H9 (cell line): ENCODE measurements around the gene ENKD1. TPM values are rescaled to one million over a fixed set of nuclear protein-coding genes. Genes with fewer than 3 reads are reported as not detected.

Source experiments
- DNase-seq: peaks from one replicate; pipeline ENCODE4 v3.0.0-alpha.2; 2017
- H2AFZ ChIP-seq: one replicate; pipeline ENCODE4 v1.6.1; 2013; ENCODE audit warnings: mild to moderate bottlenecking, low read length, control low read depth, moderate library complexity
- H2AK5ac ChIP-seq: 2 replicates; pipeline ENCODE4 v1.6.1; 2013; ENCODE audit warnings: low read length, control low read depth, mixed read lengths; ENCODE audit not compliant: insufficient read length
- H2BK120ac ChIP-seq: one replicate; pipeline ENCODE4 v1.6.1; 2013; ENCODE audit warnings: low read depth, mild to moderate bottlenecking, low read length, control low read depth, inconsistent platforms; ENCODE audit not compliant: poor library complexity, severe bottlenecking
- H2BK12ac ChIP-seq: 2 replicates; pipeline ENCODE4 v1.6.1; 2013; ENCODE audit warnings: low read length, control low read depth, mixed read lengths, low read depth; ENCODE audit not compliant: insufficient read length
- H2BK15ac ChIP-seq: 2 replicates; pipeline ENCODE4 v1.6.1; 2013; ENCODE audit warnings: low read depth, low read length, control low read depth
- H2BK20ac ChIP-seq: one replicate; pipeline ENCODE4 v1.6.1; 2013; ENCODE audit warnings: low read depth, mild to moderate bottlenecking, low read length, control low read depth, inconsistent platforms; ENCODE audit not compliant: poor library complexity, severe bottlenecking
- H2BK5ac ChIP-seq: 2 replicates; pipeline ENCODE4 v1.6.1; 2013; ENCODE audit warnings: low read length, control low read depth, mixed read lengths; ENCODE audit not compliant: insufficient read length
- H3K14ac ChIP-seq: 2 replicates; pipeline ENCODE4 v1.6.1; 2013; ENCODE audit warnings: low read length, control low read depth; ENCODE audit not compliant: insufficient read depth
- H3K18ac ChIP-seq: 2 replicates; pipeline ENCODE4 v1.6.1; 2013; ENCODE audit warnings: low read depth, mild to moderate bottlenecking, mixed read lengths, low read length, control low read depth; ENCODE audit not compliant: insufficient read length
- H3K23ac ChIP-seq: 2 replicates; pipeline ENCODE4 v1.6.1; 2013; ENCODE audit warnings: low read length, control low read depth, mixed read lengths, low read depth; ENCODE audit not compliant: insufficient read length
- H3K23me2 ChIP-seq: 2 replicates; pipeline ENCODE4 v1.6.1; 2013; ENCODE audit warnings: low read depth, mild to moderate bottlenecking, mixed read lengths, low read length, control low read depth; ENCODE audit not compliant: insufficient read length, poor library complexity, severe bottlenecking
- H3K27ac ChIP-seq: 2 replicates; pipeline ENCODE4 v1.5.1; 2013; ENCODE audit warnings: low read length, control low read depth, mixed read lengths, low read depth; ENCODE audit not compliant: insufficient read length
- H3K27me3 ChIP-seq: 2 replicates; pipeline ENCODE4 v1.6.1; 2013; ENCODE audit warnings: low read length, control low read depth, inconsistent platforms; ENCODE audit not compliant: insufficient read depth
- H3K4ac ChIP-seq: 2 replicates; pipeline ENCODE4 v1.6.1; 2013; ENCODE audit warnings: low read depth, mild to moderate bottlenecking, control low read depth, inconsistent platforms, low read length, moderate library complexity
- H3K4me1 ChIP-seq: 2 replicates; pipeline ENCODE4 v1.6.1; 2013; ENCODE audit warnings: low read length, control low read depth, inconsistent platforms; ENCODE audit not compliant: insufficient read depth
- H3K4me2 ChIP-seq: 2 replicates; pipeline ENCODE4 v1.6.1; 2013; ENCODE audit warnings: low read length, control low read depth, mixed read lengths; ENCODE audit not compliant: insufficient read length, insufficient read depth
- H3K56ac ChIP-seq: 2 replicates; pipeline ENCODE4 v1.6.1; 2013; ENCODE audit warnings: low read depth, mild to moderate bottlenecking, mixed read lengths, low read length, control low read depth; ENCODE audit not compliant: insufficient read length
- H3K79me1 ChIP-seq: 2 replicates; pipeline ENCODE4 v1.6.1; 2013; ENCODE audit warnings: low read depth, mild to moderate bottlenecking, moderate library complexity, low read length, control low read depth, inconsistent platforms; ENCODE audit not compliant: insufficient read depth, poor library complexity, severe bottlenecking
- H3K79me2 ChIP-seq: 2 replicates; pipeline ENCODE4 v1.6.1; 2013; ENCODE audit warnings: low read length, control low read depth, inconsistent platforms; ENCODE audit not compliant: insufficient read depth
- H3K9ac ChIP-seq: 2 replicates; pipeline ENCODE4 v1.6.1; 2013; ENCODE audit warnings: low read length, control low read depth, mixed read lengths; ENCODE audit not compliant: insufficient read length; ENCODE audit errors: extremely low read depth
- H3K9me3 ChIP-seq: one replicate; pipeline ENCODE4 v1.6.1; 2013; ENCODE audit warnings: low read depth, low read length, inconsistent platforms; ENCODE audit not compliant: control insufficient read depth
- H3T11ph ChIP-seq: one replicate; pipeline ENCODE4 v1.6.1; 2013; ENCODE audit warnings: mild to moderate bottlenecking, low read length, control low read depth, inconsistent platforms
- H4K20me1 ChIP-seq: one replicate; pipeline ENCODE4 v1.6.1; 2013; ENCODE audit not compliant: control insufficient read depth, insufficient read length, insufficient read depth
- H4K5ac ChIP-seq: 2 replicates; pipeline ENCODE4 v1.6.1; 2013; ENCODE audit warnings: low read depth, mild to moderate bottlenecking, mixed read lengths, low read length, control low read depth; ENCODE audit not compliant: insufficient read length
- H4K8ac ChIP-seq: replicated peaks from 2 replicates; pipeline ENCODE4 v1.6.1; 2013; ENCODE audit warnings: low read length, control low read depth, mixed read lengths, low read depth; ENCODE audit not compliant: insufficient read length
- H4K91ac ChIP-seq: 2 replicates; pipeline ENCODE4 v1.6.1; 2013; ENCODE audit warnings: low read depth, mild to moderate bottlenecking, moderate library complexity, mixed read lengths, low read length, control low read depth; ENCODE audit not compliant: insufficient read length
- H3K27ac Mint-ChIP-seq, 3 experiments: 2 replicates in 2 of 3; 3 replicates in 1 of 3; pipeline ENCODE4 v1.8.0; 2020 to 2021; ENCODE audit warnings: mixed read lengths in 3 of 3, mild to moderate bottlenecking in 1 of 3, moderate library complexity in 1 of 3
- H3K27me3 Mint-ChIP-seq: 2 replicates; pipeline ENCODE4 v1.8.0; 2021; ENCODE audit warnings: low read depth, mild to moderate bottlenecking, moderate library complexity, mixed read lengths
- H3K36me3 Mint-ChIP-seq, 3 experiments: 2 replicates in 2 of 3; 3 replicates in 1 of 3; pipeline ENCODE4 v1.8.0; 2020 to 2021; ENCODE audit warnings: low read depth in 3 of 3, mixed read lengths in 3 of 3; ENCODE audit not compliant: insufficient read depth in 1 of 3
- H3K4me1 Mint-ChIP-seq, 2 experiments: 2 replicates each; pipeline ENCODE4 v1.8.0; 2020; ENCODE audit warnings: mixed read lengths in 2 of 2
- H3K4me3 Mint-ChIP-seq, 2 experiments: 2 replicates in 1 of 2; 3 replicates in 1 of 2; pipeline ENCODE4 v1.8.0; 2020 to 2021; ENCODE audit warnings: mild to moderate bottlenecking in 2 of 2, mixed read lengths in 2 of 2, moderate library complexity in 1 of 2
- H3K9me3 Mint-ChIP-seq, 2 experiments: 2 replicates in 1 of 2; 3 replicates in 1 of 2; pipeline ENCODE4 v1.8.0; 2020; ENCODE audit warnings: mild to moderate bottlenecking in 2 of 2, mixed read lengths in 2 of 2, moderate library complexity in 1 of 2
- WGBS: extraction: QIAGEN DNeasy Blood & Tissue Kit; methylation state at CpG from one replicate; pipeline ENCODE4 v1.1.7; 2013; ENCODE audit warnings: missing lambda C conversion rate, low lambda C conversion rate, mixed read lengths; ENCODE audit not compliant: insufficient read length; ENCODE audit errors: extremely low coverage; 5-methylcytosine and 5-hydroxymethylcytosine counted together
- total RNA-seq: library from RNA; stranded (reverse); gene quantifications from 2 replicates; pipeline ENCODE4 v1.2.1, GENCODE V29; 2021
- TF ChIP-seq, protein P1 (sequence below): fragments of 200-600 bp; sonication (generic); conservative IDR thresholded peaks from 3 replicates; pipeline ENCODE4 v1.8.0; 2021; ENCODE audit warnings: antibody characterized with exemption, mild to moderate bottlenecking

The ENKD1 gene
- total RNA-seq, 1 experiment from 2014 or later = 9.5 TPM

DNA sequence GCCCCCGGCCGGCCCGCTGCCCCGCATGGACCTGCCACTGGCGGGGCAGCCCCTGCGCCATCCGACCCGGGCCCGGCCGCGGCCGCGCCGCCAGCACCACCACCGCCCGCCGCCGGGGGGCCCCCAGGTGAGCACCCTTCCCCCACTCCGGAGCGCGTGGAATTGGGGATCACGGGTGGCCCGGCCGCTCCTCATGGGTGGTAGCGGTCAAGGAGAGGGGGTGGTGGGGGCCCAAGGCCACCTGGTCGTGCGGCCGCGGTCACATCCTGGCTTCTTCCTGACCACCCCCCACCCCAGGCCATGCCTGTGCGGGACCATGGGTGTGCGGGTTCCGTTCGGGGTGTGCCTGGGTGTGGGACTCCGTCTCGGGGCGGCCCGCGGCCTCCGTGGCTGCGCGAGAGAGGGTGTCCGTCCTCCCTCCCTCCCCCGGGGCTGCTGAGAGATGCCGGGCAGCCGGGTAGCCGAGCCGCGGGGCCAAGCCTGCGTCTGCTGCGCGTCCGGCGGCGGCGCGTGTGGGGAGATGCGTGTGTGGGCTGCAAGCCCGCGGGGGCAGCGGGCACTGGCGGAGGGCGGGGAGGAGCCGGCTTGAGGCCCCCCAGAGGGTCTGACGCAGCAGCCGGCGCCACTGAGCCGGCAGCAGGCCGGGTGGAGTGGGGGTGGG is 13.3 kb downstream of the ENKD1 start:
- no peak overlapping the region for H2AK5ac ChIP-seq
- peaks cover 3% of the 10 kb centered on the region for H3K23me2 ChIP-seq
- H4K20me1 ChIP-seq = no peaks in the 10 kb centered on the region
- no peak for DNase-seq
- no peaks in the 10 kb centered on the region for H3K4me1 ChIP-seq
- Mint-ChIP-seq H3K4me1 (peaks cover 2 to 6% of the 10 kb centered on the region in 2 experiments; a peak in 3 of 4 replicates), H3K4me3 (peak overlapping the region; percentile 80 to 84), H3K36me3 (peaks cover 12 to 52% (median 44%) of the 10 kb centered on the region in 3 experiments), H3K27ac (no peak overlapping the region), H3K9me3 (no peaks in the 10 kb centered on the region; a peak in 1 of 5 replicates), H3K27me3 (peaks cover 5% of the 10 kb centered on the region)
- H3K9ac ChIP-seq = no peak overlapping the region
- no peak overlapping the region for H3K23ac ChIP-seq
- H2BK120ac ChIP-seq = no peak overlapping the region
- peak overlapping the region; percentile 68 for H3K4me2 ChIP-seq
- no peaks in the 10 kb centered on the region for H3K79me1 ChIP-seq
- H3K9me3 ChIP-seq = no peaks in the 10 kb centered on the region
- no peak overlapping the region for H3K27ac ChIP-seq
- H3K4ac ChIP-seq = no peak overlapping the region
- H3K18ac ChIP-seq = no peak overlapping the region
- H3K27me3 ChIP-seq = no peaks in the 10 kb centered on the region; the same call in 1 of the 2 replicates
- H4K91ac ChIP-seq = no peak overlapping the region
- no peak overlapping the region for H4K5ac ChIP-seq
- H3K14ac ChIP-seq = peak overlapping the region; percentile 67; the same call in 1 of the 2 replicates
- H3T11ph ChIP-seq = no peak overlapping the region
- H2BK20ac ChIP-seq = no peak overlapping the region
- H2BK5ac ChIP-seq = no peak overlapping the region
- no peak overlapping the region for H2AFZ ChIP-seq
- TF ChIP-seq, protein P1, sequence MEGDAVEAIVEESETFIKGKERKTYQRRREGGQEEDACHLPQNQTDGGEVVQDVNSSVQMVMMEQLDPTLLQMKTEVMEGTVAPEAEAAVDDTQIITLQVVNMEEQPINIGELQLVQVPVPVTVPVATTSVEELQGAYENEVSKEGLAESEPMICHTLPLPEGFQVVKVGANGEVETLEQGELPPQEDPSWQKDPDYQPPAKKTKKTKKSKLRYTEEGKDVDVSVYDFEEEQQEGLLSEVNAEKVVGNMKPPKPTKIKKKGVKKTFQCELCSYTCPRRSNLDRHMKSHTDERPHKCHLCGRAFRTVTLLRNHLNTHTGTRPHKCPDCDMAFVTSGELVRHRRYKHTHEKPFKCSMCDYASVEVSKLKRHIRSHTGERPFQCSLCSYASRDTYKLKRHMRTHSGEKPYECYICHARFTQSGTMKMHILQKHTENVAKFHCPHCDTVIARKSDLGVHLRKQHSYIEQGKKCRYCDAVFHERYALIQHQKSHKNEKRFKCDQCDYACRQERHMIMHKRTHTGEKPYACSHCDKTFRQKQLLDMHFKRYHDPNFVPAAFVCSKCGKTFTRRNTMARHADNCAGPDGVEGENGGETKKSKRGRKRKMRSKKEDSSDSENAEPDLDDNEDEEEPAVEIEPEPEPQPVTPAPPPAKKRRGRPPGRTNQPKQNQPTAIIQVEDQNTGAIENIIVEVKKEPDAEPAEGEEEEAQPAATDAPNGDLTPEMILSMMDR = peak; percentile 62; the same call in 2 of the 3 replicates
- H4K8ac ChIP-seq = no peak overlapping the region
- no peak overlapping the region for H2BK12ac ChIP-seq
- no peaks in the 10 kb centered on the region for H3K79me2 ChIP-seq
- H3K56ac ChIP-seq = no peak overlapping the region
- WGBS = no CpG with 5 or more reads among the region's 68 CpGs
- H2BK15ac ChIP-seq = no peak overlapping the region
